HepG2 (cell line): ENCODE results near the gene CAND2. TPM values are rescaled to one million over a fixed set of nuclear protein-coding genes. Genes with fewer than 3 reads are reported as not detected.
A peak's percentile ranks its signal among the peaks of the same experiment; 100 is the strongest.

Source experiments
- ATAC-seq: fragments of 200-7000 bp; cut with Tn5 transposase; 3 replicates; pipeline ENCODE4 v1.9.1; 2020; ENCODE audit warnings: mild to moderate bottlenecking, moderate library complexity
- BruUV-seq: library from RNA; stranded (reverse); fragments of 400-500 nt; replicated peaks from 2 replicates; lab custom pipeline; 2021; lab: Mats Ljungman, UMichigan
- CTCF ChIA-PET: fragments of 300-600 bp; formaldehyde crosslinking; extraction: SDS; loops from one replicate; lab custom pipeline; 2021; ENCODE audit warnings: low total read pairs, inconsistent platforms, low intra/inter-chr PET ratio; lab: Yijun Ruan, JAX
- POLR2A ChIA-PET: fragments of 350-600 bp; sonication (Branson Sonifier 250); formaldehyde crosslinking; loops from one replicate; lab custom pipeline; 2020; ENCODE audit warnings: antibody characterized with exemption, inconsistent platforms; lab: Yijun Ruan, JAX
- DNase-seq: peaks from one replicate; pipeline ENCODE4 v3.0.0-alpha.2; 2015; ENCODE audit warnings: low spot score
- FAIRE-seq: peaks from 3 replicates; lab custom pipeline; 2011; peaks lifted over from hg19 to GRCh38; lab: Jason Lieb, UNC
- H2AFZ ChIP-seq: one replicate; pipeline ENCODE4 v1.6.1; 2011; ENCODE audit warnings: low read length, inconsistent platforms
- H3K27ac ChIP-seq: fragments of 300-600 bp; 3 replicates; pipeline ENCODE4 v1.8.0; 2011; ENCODE audit warnings: mixed run types, mild to moderate bottlenecking, mixed read lengths, low read length, inconsistent platforms; ENCODE audit not compliant: insufficient read depth; ENCODE audit errors: extremely low read length
- H3K27me3 ChIP-seq, 2 experiments: fragments of 200-600 bp in 1 of 2; 2 replicates in 1 of 2; 3 replicates in 1 of 2; pipeline versions ENCODE4 v1.6.0 to v1.8.0; 2011; ENCODE audit warnings: low read length in 2 of 2, mild to moderate bottlenecking in 2 of 2, moderate library complexity in 2 of 2, inconsistent platforms in 1 of 2; ENCODE audit not compliant: insufficient read depth in 2 of 2, control insufficient read depth in 1 of 2
- H3K36me3 ChIP-seq, 2 experiments: fragments of 200-600 bp in 1 of 2; replicated peaks in 1 of 2; 2 replicates in 1 of 2; 3 replicates in 1 of 2; pipeline versions ENCODE4 v1.5.1 to v1.8.0; 2011; ENCODE audit warnings: low read length in 2 of 2, inconsistent platforms in 1 of 2; ENCODE audit not compliant: insufficient read depth in 2 of 2, control insufficient read depth in 1 of 2
- H3K4me1 ChIP-seq: 2 replicates; pipeline ENCODE4 v1.5.1; 2012; ENCODE audit warnings: low read length, inconsistent platforms; ENCODE audit not compliant: insufficient read depth
- H3K4me2 ChIP-seq: 2 replicates; pipeline ENCODE4 v1.6.0; 2011; ENCODE audit warnings: low read depth, low read length, inconsistent platforms
- H3K4me3 ChIP-seq, 3 experiments: fragments of 200-600 bp in 1 of 3; sonication (generic), shearing (Covaris generic) in 1 of 3; replicated peaks in 1 of 3; 2 replicates each; pipeline ENCODE4 v1.5.1; 2011 to 2016; ENCODE audit warnings: low read length in 3 of 3, inconsistent platforms in 2 of 3, low read depth in 2 of 3, mild to moderate bottlenecking in 2 of 3, control low read depth in 1 of 3, mixed read lengths in 1 of 3; ENCODE audit not compliant: insufficient read depth in 1 of 3
- H3K79me2 ChIP-seq: one replicate; pipeline ENCODE4 v1.6.1; 2011; ENCODE audit warnings: low read length, inconsistent platforms; ENCODE audit not compliant: insufficient read depth
- H3K9ac ChIP-seq: 2 replicates; pipeline ENCODE4 v1.6.0; 2011; ENCODE audit warnings: mild to moderate bottlenecking, low read depth, low read length, inconsistent platforms; ENCODE audit not compliant: insufficient read depth
- H3K9me3 ChIP-seq: 2 replicates; pipeline ENCODE4 v1.5.1; 2012; ENCODE audit warnings: mild to moderate bottlenecking, low read length
- H4K20me1 ChIP-seq: 2 replicates; pipeline ENCODE4 v1.6.0; 2011; ENCODE audit warnings: inconsistent platforms, mild to moderate bottlenecking, low read length, moderate library complexity; ENCODE audit not compliant: insufficient read depth
- CAMTA2 ChIP-seq: sonication (generic); formaldehyde crosslinking; IDR thresholded peaks from 2 replicates; pipeline ENCODE4 v1.4.0; 2020; ENCODE audit warnings: mild to moderate bottlenecking, missing genetic modification reagents, borderline replicate concordance
- HIC2 ChIP-seq: sonication (generic); formaldehyde crosslinking; IDR thresholded peaks from 2 replicates; pipeline ENCODE4 v1.9.0; 2022; ENCODE audit warnings: low read depth, missing genetic modification reagents
- MTA3 ChIP-seq: sonication (generic); formaldehyde crosslinking; IDR thresholded peaks from 2 replicates; pipeline ENCODE4 v1.4.0; 2020; ENCODE audit warnings: missing genetic modification reagents
- NONO ChIP-seq, 2 experiments: fragments of 450-650 bp in 1 of 2; sonication (generic) in 1 of 2; formaldehyde crosslinking in 1 of 2; IDR thresholded peaks in 1 of 2; conservative IDR thresholded peaks in 1 of 2; 2 replicates each; pipeline versions ENCODE4 v1.6.1 to v1.8.0; 2017 to 2022; ENCODE audit warnings: mild to moderate bottlenecking in 1 of 2, missing genetic modification reagents in 1 of 2, moderate library complexity in 1 of 2
- NR2F1 ChIP-seq, 2 experiments: fragments of 450-650 bp in 1 of 2; formaldehyde crosslinking in 1 of 2; IDR thresholded peaks; 2 replicates each; pipeline versions ENCODE4 v1.5.0 to v1.6.1; 2016 to 2020; ENCODE audit warnings: mild to moderate bottlenecking in 1 of 2, missing compliant biosample characterization in 1 of 2, missing genetic modification reagents in 1 of 2, moderate library complexity in 1 of 2
- SRSF9 ChIP-seq: fragments of 200-400 bp; formaldehyde crosslinking; IDR thresholded peaks from 2 replicates; pipeline ENCODE4 v1.6.1; 2018; ENCODE audit warnings: borderline replicate concordance, mild to moderate bottlenecking, low read depth, low read length; ENCODE audit not compliant: insufficient read depth, poor library complexity, severe bottlenecking
- ZFP90 ChIP-seq: sonication (generic); formaldehyde crosslinking; IDR thresholded peaks from 2 replicates; pipeline ENCODE4 v1.8.0; 2022; ENCODE audit warnings: missing genetic modification reagents, mild to moderate bottlenecking, inconsistent platforms, borderline replicate concordance
- ZNF558 ChIP-seq: sonication (generic); formaldehyde crosslinking; IDR thresholded peaks from 2 replicates; pipeline ENCODE4 v1.9.0; 2022; ENCODE audit warnings: mild to moderate bottlenecking, missing genetic modification reagents, borderline replicate concordance
- ZNF563 ChIP-seq: sonication (generic); formaldehyde crosslinking; IDR thresholded peaks from 2 replicates; pipeline ENCODE4 v1.8.0; 2022; ENCODE audit warnings: mild to moderate bottlenecking, moderate library complexity, missing genetic modification reagents
- ZNF724P ChIP-seq: sonication (generic); formaldehyde crosslinking; IDR thresholded peaks from 2 replicates; pipeline ENCODE4 v1.8.0; 2022; ENCODE audit warnings: missing genetic modification reagents, borderline replicate concordance
- ZSCAN21 ChIP-seq: sonication (generic); formaldehyde crosslinking; IDR thresholded peaks from 2 replicates; pipeline ENCODE4 v1.8.0; 2022; ENCODE audit warnings: mild to moderate bottlenecking, missing genetic modification reagents, moderate library complexity, borderline replicate concordance
- WGBS: methylation state at CpG from one replicate; pipeline ENCODE4 v1.1.6; 2017; ENCODE audit warnings: low lambda C conversion rate; 5-methylcytosine and 5-hydroxymethylcytosine counted together
- in situ Hi-C: cut with HindIII; loops from 2 replicates; pipeline ENCODE4 v1.10.0; 2017; ENCODE audit warnings: low pct_unique_long_range_greater_than_20kb; ENCODE audit not compliant: extremely low pct_ligation_motif_present
- intact Hi-C: fragments of 100-400 bp; cut with micrococcal nuclease; formaldehyde crosslinking; loops from one replicate; pipeline ENCODE4 v1.10.0; 2022; ENCODE audit not compliant: unreplicated experiment
- polyA plus RNA-seq, 8 experiments: library from polyadenylated mRNA; depleted of rRNA in 3 of 8; stranded (reverse) in 7 of 8; unstranded in 1 of 8; fragments of >200 nt; fragmentation: Illumina TruSeq in 4 of 8; extraction: Trizol in 4 of 8; gene quantifications; 2 replicates each; pipeline versions ENCODE4 v1.2.1 to v1.2.3, GENCODE V29; 2011 to 2016; ENCODE audit warnings: low read depth in 4 of 8, missing spikeins in 1 of 8, mixed read lengths in 1 of 8; ENCODE audit not compliant: insufficient read depth in 1 of 8
- total RNA-seq, 5 experiments: library from RNA; depleted of rRNA; stranded (reverse); fragments of >200 nt; fragmentation: Illumina TruSeq; extraction: Trizol; gene quantifications; 2 replicates each; pipeline ENCODE4 v1.2.3, GENCODE V29; 2016; ENCODE audit warnings: low read depth in 1 of 5
- TF ChIP-seq, protein P1 (sequence below): sonication (generic); formaldehyde crosslinking; conservative IDR thresholded peaks from 2 replicates; pipeline ENCODE4 v1.8.0; 2022; ENCODE audit warnings: missing genetic modification reagents

The CAND2 gene
- total and polyA plus RNA-seq, 2 of the 13 experiments (the other 11 are each of a cell fraction or from before 2014, with no cell fraction given): 0.01 TPM; not detected in 1

DNA sequence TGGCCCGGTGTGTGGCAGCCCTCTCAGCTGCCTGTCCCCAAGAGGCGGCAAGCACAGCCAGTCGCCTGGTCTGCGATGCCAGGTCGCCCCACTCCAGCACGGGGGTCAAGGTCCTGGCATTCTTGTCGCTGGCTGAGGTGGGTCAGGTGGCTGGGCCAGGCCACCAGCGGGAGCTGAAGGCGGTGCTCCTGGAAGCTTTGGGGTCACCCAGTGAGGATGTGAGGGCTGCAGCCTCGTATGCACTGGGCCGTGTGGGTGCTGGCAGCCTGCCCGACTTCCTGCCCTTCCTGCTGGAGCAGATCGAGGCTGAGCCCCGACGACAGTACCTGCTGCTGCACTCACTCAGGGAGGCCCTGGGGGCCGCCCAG lies 20.8 kb downstream of the CAND2 start:
- in situ Hi-C loops (no loop called here), intact Hi-C loops (no loop called here)
- no peak for TF ChIP-seq ZSCAN21 (CRISPR knock-in tag)
- TF ChIP-seq NR2F1 (CRISPR knock-in tag; IDR thresholded peaks at IDR 0.05): no peak
- TF ChIP-seq CAMTA2 (CRISPR knock-in tag): no peak
- TF ChIP-seq ZNF724P (CRISPR knock-in tag): 0 out of 2 replicates have a peak, but pooled peaks have one; percentile 19
- ATAC-seq (peak; percentile 44), FAIRE-seq (no peak), DNase-seq (no peak)
- H3K9me3 ChIP-seq: no peaks in the 10 kb centered on the region
- CTCF ChIA-PET: no interaction called here
- H3K4me2 ChIP-seq: no peak overlapping the region
- H2AFZ ChIP-seq: no peak overlapping the region
- H3K4me1 ChIP-seq: no peaks in the 10 kb centered on the region
- no peaks in the 10 kb centered on the region for H4K20me1 ChIP-seq
- POLR2A ChIA-PET: no interaction called here
- no TSS peak for BruUV-seq
- H3K79me2 ChIP-seq: no peaks in the 10 kb centered on the region
- H3K27me3 ChIP-seq: peaks cover 16 to 65% of the 10 kb centered on the region in 2 experiments
- WGBS: no CpG with 5 or more reads among the region's 16 CpGs
- no peaks in the 10 kb centered on the region for H3K36me3 ChIP-seq
- H3K9ac ChIP-seq: no peak overlapping the region
- H3K27ac ChIP-seq: no peak overlapping the region
- no peak overlapping the region for H3K4me3 ChIP-seq

- Histone ChIP-seq H3K4me1 (no peaks in the 10 kb centered on the region), H3K4me3 (no peak overlapping the region), H3K27me3 (peaks cover 16 to 65% of the 10 kb centered on the region in 2 experiments), H3K79me2 (no peaks in the 10 kb centered on the region), H3K36me3 (no peaks in the 10 kb centered on the region), H3K9ac (no peak overlapping the region), H2AFZ (no peak overlapping the region), H3K4me2 (no peak overlapping the region), H3K9me3 (no peaks in the 10 kb centered on the region), H4K20me1 (no peaks in the 10 kb centered on the region), H3K27ac (no peak overlapping the region)
- WGBS: 19% methylated on average over 8 of the region's 8 CpGs
- no peak for ATAC-seq
- DNase-seq: no peak
- in situ Hi-C loops (no loop called here), intact Hi-C loops (no loop called here)
- CTCF ChIA-PET: no interaction called here
- no peak for FAIRE-seq
- no TSS peak for BruUV-seq
- POLR2A ChIA-PET: interaction anchor here (0.8 to 1.4 kb wide), 2 partner anchors 16 to 22 kb away, joined by 3 read pairs; no protein-coding TSS in a partner anchor
- TF ChIP-seq, protein P1, sequence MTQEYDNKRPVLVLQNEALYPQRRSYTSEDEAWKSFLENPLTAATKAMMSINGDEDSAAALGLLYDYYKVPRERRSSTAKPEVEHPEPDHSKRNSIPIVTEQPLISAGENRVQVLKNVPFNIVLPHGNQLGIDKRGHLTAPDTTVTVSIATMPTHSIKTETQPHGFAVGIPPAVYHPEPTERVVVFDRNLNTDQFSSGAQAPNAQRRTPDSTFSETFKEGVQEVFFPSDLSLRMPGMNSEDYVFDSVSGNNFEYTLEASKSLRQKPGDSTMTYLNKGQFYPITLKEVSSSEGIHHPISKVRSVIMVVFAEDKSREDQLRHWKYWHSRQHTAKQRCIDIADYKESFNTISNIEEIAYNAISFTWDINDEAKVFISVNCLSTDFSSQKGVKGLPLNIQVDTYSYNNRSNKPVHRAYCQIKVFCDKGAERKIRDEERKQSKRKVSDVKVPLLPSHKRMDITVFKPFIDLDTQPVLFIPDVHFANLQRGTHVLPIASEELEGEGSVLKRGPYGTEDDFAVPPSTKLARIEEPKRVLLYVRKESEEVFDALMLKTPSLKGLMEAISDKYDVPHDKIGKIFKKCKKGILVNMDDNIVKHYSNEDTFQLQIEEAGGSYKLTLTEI (CRISPR knock-in tag): no peak
- TF ChIP-seq MTA3 (no peak), ZNF558 (CRISPR knock-in tag) (no peak), NONO (IDR thresholded peaks at IDR 0.05) (no peak), NONO (CRISPR knock-in tag; conservative IDR thresholded peaks at IDR 0.05) (no peak), ZFP90 (no peak), ZNF563 (CRISPR knock-in tag) (no peak), HIC2 (no peak), SRSF9 (no peak)
Measured at GRCh38 chr3:12818273-12818672, 21.8 kb downstream of the CAND2 start.
